Measurements from ENCODE around the gene SHROOM3.

The SHROOM3 gene

DNA sequence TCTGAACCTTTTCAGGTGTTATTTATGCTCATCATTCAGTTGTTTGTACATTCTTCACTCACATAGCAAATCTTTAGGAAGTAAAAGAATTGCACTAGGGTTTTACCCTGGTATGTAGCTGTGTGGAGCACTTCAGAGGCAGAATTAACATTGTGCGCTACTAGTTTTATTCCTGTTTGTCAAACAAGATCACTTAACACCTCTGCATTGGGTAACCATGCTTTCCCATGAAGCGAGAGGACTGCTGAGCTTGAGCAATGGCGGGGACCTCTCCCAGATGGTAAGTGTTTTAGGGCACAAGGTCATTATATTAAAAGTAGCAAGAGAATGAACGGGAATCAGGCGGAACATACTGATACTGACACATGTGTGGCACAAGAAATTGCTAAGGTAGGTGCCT lies 59.2 kb downstream of the SHROOM3 start:
- FAIRE-seq, result no peak
- no peak for DNase-seq (ENCODE audit: low spot score)

DNA sequence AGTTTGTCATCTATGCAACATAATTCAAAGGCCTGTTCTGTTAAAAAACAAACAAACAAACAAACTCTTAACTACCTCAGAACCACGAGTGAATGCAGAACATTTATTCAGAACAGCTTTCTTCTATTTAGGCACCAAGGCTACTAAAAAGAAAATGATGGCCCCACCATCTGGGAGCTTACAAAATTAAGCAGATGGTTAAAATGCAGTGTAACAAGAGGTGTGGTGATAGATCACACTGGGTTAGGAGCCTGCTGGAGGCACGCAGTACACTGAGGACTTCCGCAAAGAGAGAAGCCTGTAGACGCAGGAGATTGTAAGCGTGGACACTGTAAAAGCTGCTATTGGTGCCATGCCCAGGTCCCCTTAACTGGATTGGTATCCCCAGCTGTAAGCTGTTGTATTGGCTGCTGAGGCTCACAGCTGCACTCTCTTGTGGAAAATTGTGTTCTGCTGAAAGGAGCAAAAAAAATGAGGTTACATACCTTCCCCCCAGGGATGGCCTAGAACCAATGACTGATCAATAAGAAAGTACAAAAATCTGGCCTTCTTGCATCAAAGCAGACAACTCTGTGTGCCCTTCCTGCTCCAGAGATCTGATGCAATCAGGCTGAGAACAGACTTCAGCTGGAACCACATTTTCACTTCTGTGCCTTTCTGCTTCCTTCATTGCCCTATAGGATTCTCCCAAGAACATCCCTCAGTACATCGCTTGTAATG lies 60.0 kb downstream of the SHROOM3 start:
- DNase-seq (ENCODE audit: low spot score) (no peak), FAIRE-seq (no peak)

DNA sequence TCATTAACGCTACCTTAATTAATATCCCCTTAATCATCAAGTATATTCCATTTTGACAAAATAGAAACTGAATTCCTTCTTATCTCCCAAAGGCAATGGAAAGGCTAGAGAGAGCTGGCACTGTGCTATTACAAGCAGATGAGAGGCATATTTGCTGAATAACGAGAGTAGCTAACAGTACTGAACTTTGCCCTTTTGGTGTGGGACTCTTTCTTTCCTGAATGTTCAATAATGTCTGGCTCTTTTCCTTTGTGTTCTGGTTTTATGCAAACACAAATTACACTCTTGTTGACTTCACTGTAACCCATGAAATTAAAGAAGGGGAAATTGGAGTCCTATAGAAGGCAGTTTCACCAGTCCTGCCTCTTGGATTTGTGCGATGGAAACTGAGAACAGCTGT lies 63.5 kb downstream of the SHROOM3 start:
- DNase-seq (ENCODE audit: low spot score) (no peak), FAIRE-seq (no peak)

DNA sequence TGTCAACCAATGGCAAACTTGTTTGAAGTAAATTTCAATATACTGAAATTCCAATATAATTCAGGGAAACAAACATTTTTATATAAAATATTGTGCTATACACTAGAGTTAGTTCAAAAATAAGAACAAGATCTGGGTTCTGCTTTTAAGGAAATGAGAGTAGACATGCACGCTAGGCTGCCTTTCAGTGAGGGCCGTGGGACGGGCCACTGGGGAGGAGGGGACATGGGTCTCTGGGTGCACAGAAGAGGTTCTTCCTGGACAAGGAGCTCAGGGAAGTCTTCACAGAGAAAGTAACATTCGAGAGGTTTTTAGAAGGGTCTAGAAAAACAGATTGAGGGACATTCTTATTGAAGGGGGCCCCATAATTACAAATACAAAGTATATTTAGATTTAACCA lies 64.4 kb downstream of the SHROOM3 start:
- DNase-seq (ENCODE audit: low spot score) (no peak), FAIRE-seq (no peak)

DNA sequence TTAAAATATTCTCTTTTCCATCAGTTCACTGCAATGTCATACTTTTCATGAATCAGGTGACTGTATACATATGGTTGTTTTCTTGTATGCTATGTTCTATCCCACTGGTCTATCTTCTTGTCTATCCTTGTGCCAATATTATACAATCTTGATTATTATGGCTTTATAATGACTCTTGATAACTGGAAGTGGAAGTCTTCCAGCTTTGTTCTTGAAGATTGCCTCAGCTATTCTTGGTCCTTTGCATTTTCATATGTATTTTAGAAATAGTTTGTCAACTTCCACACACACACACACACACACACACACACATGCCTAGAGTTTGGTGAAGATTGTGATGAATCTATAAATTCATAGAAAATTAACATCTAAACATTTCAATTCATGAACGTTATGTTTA lies 67.9 kb downstream of the SHROOM3 start:
- FAIRE-seq, result no peak

DNA sequence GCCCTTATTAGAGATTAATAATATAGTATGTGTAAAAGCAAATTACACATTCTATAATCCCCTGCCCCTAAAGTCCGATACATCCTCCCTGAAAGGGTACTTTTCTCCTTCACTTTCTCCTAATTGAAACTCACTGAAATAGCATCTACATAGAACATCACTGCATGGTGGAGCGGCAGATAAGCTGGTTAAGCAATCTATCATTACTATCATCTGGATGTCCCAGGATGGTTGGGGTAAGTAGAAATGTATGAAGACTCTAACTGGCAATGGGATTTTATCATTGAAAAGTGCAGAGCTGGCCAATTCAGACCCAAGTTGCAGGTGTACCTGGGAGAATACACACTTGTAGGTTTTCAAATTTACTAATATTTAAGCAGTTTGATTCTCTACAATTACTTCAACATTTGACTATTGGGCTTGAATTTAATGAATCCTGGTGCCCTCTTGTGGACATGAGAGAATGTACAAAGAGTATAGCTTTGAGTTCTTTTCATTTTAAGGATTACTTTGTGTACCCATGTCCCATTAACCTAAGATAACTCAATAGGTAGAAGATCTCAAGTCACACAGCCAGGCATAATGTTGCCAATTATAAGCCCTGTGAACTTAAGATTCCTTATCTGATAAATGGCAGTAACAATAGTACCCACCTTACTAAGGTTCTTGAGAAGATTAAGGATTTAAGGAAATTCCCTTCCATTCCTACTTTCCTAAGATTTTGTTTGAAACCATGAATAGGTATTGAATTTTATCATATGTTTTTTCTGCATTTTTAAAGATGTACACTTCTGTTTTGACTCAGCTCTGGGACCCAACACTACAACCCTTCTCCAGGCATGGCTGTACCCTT lies 69.8 kb downstream of the SHROOM3 start:
- peak; percentile 45 for DNase-seq (ENCODE audit: low spot score)
- peak; percentile 63 for FAIRE-seq

More for the DNA sequence above, 67.9 kb downstream of the SHROOM3 start:
- DNase-seq (ENCODE audit: low spot score), result no peak

DNA sequence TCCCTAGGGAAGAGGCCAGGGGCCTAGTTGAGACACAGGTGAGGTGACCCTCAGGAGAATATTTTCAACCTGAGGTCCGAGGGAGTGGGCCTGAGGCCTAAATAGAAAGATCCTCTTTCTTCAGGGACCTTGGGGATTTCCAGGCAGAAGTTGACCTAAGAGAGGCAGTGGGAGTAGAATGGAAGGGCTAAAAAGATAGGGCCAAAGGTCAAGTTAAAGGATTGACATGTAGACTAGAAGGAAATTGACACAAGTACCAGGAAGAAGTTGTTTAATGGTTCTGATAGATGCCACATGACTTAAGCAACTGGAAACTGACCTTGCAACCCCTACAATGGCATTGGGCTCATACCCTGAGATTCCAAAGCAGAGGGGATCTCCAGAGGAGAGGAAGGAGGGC lies 76.9 kb downstream of the SHROOM3 start:
- no peak for FAIRE-seq
- no peak for DNase-seq (ENCODE audit: low spot score)

DNA sequence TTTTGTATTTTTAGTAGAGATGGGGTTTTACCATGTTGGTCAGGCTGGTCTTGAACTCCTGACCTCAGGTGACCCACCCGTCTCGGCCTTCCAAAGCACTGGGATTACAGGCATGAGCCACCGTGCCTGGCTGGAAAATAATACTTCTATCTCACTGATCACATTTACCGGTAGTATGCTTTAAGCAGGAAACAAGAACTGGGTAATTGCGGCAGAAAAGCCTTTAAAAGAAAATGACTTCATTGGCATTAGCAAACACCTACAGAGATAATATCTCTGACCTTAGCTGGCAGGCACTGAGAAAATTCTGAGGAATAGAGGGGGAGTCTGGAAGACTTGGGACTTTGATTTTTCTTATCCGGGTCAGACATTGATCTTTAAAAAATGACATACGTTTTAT lies 78.5 kb downstream of the SHROOM3 start:
- FAIRE-seq (no peak), DNase-seq (ENCODE audit: low spot score) (no peak)

DNA sequence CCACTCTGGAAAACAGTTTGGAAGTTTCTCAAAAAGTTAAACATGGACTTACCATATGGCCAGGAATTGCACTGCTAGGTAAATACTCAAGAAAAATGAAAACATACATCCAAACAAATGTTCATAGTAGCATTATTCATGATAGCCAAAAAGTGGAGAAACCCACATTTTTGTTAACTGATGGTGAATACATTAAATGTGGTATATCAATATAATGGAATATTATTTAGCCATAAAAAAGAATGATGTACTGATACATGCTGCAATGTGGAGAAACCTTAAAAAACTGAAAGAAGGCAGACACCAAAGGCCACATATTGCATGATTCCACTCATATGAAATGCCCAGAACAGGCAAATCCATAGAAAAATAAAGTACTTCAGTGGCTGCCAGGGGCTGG lies 79.1 kb downstream of the SHROOM3 start:
- DNase-seq (ENCODE audit: low spot score) (no peak), FAIRE-seq (no peak)

DNA sequence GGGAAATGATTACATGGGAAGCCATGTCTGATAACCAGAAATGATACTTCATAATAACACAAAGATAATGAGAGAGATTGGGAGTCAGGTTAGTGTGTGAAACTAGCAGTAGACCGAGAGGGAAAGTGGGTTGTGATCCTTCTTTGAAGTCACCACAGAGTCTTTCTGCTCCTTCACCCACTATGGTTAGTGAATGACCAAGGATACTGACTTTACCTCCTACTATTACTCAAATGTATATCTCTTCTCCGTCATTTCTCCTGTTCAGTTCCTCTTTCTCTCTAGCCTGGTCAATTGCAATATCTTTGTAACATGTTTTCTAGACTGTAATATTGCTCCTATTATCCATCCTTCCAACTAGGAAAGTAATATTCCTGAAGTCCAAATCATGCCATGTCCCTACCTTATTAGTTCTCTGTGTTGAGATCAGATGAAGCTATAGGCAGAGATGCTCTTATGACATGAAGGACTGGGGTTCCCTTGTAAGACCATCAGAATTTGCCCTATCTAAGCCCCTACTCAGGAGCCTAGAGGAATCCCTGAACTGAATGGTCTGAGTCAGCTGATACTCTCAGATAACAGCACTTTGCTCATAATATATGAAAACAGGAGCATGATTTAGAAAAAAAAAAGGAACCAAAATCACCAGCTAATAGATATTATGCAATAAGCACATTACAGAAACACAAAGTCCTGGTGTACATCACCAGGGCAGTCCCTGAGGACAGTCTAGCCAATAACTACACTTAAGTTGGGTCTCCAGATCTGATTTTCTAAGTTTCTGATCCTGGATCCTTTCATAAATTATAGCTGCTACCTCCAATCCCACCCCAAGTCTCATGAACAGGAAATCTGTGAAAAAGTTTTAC lies 81.2 kb downstream of the SHROOM3 start:
- FAIRE-seq (no peak), DNase-seq (ENCODE audit: low spot score) (no peak)

DNA sequence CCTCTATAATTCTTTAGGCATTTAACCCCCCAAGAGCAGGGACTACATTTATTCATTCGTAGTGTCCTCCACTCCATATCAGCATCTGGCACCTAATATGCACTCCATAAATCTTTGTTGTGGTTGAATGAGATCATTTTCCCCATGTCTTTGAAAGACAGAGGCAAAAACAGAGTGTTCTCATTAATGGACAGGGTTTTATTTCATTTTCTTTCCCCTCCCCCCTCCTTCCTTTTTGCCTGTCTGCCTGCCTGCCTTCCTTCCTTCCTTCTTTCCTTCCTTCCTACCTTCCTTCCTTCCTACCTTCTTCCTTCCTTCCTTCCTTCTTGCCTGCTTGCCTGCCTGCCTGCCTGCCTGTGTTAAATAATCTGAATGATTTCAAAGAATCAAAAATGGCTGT lies 83.2 kb downstream of the SHROOM3 start:
- FAIRE-seq (no peak), DNase-seq (ENCODE audit: low spot score) (no peak)

DNA sequence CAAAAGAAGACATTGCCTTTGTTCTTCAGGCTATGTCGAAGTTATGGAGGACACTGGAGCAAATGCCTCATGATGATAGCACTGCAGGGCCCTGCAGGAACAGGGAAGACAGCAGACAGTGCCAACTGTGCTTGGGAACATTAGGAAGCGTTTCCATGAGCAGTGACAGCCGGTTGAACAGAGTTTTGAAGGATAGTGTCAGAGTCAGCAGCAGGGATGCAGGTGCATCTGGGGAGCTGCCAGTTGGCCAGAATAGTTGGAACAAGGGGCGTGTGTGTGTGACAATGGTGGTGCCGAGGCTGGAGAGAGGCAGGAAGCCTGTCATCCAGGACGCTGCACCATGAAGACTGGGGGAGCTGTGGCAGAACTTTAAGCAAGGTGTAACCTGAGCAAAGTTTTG lies 88.6 kb downstream of the SHROOM3 start:
- no peak for FAIRE-seq
- no peak for DNase-seq (ENCODE audit: low spot score)

DNA sequence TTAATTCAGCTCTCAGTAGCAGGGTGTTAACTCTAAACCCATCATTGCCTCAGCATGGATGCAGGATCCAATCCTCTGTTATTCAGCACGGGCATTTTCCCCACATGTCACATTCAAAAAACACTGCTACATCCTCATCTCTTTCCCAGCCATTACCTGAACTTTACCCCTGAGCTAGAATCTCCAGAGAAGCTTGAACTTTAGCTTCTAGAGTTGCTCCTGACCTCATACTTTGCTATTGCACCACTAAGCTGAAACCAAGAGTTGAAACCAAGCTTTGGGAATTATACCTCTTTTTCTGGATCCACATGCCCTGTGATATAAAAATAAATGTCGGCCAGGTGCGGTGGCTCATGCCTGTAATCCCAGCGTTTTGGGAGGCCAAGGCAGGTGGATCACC lies 90.7 kb downstream of the SHROOM3 start:
- FAIRE-seq (no peak), DNase-seq (ENCODE audit: low spot score) (no peak)

DNA sequence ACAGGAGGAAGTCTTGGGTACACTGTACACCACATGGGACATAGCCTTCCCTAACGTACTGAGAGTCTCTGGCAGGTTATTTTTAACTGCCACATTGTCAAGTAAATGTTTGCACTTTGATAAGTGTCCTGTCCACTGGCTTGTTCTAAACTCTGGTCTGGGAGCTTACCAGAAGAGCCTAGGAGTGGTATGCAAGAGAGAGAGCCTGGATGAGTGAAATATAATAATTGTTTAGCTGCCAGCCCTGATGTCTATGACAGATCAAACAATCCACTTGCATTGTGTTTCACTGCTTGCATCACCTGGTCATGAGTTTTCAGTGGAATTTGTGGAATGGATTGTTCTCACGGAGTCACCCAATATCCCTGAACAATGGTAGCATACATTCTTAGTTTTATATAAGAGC lies 91.6 kb downstream of the SHROOM3 start:
- FAIRE-seq, result no peak
- no peak for DNase-seq (ENCODE audit: low spot score)

DNA sequence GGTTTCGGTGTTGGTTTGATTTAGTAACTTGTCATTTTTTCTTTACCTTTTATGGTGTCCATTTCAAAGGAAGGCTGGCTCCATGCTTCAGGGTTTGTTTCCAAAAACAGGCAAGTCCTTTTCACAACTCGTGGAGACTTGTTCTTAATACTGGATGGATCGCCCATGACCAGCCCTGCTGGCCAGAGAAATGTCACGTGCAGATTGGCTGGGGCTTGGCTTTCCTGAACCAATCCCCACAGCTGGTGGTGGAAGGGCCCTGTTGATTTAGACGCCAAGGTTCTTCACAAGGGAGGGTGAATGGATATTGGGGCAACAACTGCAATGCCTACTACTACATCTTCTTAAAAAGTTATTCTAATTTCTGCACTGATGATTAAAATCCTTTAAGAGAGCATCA lies 92.6 kb downstream of the SHROOM3 start:
- FAIRE-seq (no peak), DNase-seq (ENCODE audit: low spot score) (no peak)

DNA sequence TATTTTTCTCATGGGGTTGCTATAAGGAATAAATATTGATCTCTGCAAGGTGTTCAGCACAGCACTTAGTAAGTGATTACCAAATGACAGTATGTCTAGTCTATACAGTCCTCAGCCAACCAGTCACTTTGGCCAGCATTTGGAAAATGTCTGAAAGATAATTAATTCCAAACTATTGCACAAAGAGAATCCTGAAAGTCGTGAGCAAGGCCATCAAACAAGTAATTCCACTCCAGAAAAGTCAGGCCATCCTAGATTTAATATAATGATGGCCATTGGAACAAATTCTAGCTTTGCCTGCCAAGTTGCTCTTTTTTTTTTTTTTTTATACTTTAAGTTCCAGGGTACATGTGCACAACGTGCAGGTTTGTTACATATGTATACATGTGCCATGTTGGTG lies 96.6 kb downstream of the SHROOM3 start:
- DNase-seq (ENCODE audit: low spot score), result no peak
- no peak for FAIRE-seq

DNA sequence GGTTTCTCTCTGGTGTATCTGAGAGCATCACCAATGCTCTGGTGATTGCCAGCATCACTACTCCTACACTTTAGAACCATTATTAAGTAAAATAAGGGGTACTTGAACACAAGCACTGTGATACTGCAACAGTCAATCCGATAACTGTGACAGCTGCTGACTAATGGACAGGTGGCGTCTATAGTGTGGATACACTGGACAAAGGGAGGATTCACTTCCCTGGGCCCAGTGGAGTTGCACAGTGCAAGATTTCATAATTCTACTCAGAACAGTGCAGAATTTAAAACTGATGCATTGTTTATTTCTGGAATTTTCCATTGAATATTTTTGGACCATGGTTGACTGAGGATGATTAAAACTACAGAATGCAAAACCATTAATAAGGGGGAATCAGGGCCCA lies 97.8 kb downstream of the SHROOM3 start:
- no peak for FAIRE-seq
- DNase-seq (ENCODE audit: low spot score), result no peak

DNA sequence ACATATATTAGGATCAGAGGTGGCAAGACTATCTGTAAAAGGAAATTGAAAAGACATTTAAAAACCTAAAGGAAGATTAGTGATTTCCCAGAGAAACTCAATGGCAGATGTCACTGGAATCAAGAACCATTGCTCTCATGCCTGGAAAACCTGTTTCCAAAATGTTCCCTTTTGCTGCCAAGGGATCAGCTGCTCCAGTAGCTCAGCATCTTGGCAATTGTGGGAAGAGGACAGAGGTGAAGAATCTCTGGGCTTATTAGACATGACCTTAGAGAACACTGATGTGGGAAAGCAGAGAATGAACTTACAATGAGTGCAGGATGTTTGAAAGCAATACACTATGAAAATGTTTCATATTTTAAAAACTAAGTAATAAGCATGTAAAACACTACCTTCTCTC lies 98.3 kb downstream of the SHROOM3 start:
- DNase-seq (ENCODE audit: low spot score) (no peak), FAIRE-seq (no peak)

DNA sequence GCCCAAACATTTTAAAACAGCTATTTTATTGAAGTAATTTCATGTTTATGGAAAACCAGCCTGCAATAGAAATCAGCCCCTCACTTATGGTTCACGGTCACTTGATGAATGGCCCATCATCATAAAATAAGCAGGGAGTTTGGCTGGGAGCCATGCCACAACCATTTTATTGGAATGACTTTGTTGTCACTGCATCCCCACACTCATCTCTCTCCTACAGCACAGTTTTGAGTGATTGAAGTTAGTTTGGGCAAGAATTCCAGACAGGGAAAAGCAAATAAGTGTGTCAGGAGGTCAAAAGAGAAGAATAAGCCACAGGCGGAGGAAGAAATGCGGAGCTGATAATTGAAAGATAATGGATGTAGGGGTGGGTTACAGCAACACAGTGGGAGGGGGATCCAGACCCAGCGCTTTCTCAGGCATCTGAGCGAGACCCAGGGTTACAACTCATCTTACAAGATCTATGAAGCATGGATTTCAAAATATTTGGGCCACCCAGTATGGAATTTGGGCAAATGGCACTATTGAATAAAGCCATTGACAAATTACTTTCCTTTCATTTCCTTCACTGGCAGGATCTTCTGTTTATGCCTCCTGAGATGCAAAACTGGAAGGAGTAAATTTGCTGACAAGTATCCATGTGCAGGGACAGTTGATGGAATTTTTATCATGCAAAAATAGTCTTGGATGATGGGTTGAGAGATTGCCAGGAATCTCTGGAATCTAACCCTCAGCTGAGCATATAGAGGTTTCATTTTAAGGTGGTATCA lies 100.8 kb downstream of the SHROOM3 start:
- FAIRE-seq (peak; percentile 89), DNase-seq (ENCODE audit: low spot score) (peak; percentile 88)

DNA sequence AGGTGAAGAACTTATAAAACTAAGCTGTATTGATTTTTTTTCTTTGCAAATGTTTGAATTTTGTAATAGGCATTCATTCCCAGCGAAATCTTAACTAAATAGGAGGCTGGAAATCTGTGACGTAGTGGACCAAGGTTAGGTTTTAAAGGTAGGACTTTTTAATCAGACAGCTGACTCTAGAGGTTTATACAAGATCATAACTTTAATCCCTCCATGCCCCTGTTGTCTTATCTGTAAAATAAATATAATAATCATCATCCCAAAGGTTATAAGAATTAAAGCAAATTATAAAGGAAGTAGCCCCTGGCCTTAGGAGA lies 101.3 kb downstream of the SHROOM3 start:
- FAIRE-seq (no peak), DNase-seq (ENCODE audit: low spot score) (no peak)

DNA sequence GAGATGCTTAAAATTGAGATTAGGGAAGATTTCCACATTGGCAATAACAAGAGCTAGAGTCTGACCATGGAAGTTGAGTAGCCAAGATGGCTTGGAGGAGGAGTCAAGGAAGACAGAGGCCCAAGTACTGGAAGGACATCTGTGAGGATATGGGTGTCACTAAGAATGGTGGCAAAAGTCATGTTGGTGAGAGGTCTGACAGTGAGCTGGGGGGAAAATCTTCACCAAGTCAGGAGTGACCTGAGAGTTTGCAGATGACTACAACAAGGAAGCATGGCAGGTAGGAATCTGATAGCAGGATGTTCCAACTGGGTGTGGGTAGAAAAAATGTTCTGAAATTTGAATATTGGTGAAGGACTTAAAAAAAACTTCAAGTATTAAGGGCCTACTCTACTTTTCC lies 103.3 kb downstream of the SHROOM3 start:
- no peak for FAIRE-seq
- DNase-seq (ENCODE audit: low spot score), result no peak
